ENCODE measurements around the gene FGA. TPM values are rescaled to one million over a fixed set of nuclear protein-coding genes. Genes with fewer than 3 reads are reported as not detected.
"Not testable (repeated sequence)": the region's sequence is repeated elsewhere in the genome, so short reads cannot be mapped to it uniquely, and the experiment has no call there.

The FGA gene
- total and polyA plus RNA-seq, 2 of the 8 experiments (the other 6 are each of a cell fraction or from before 2014, with no cell fraction given) = not detected

GRCh38 chr4:154597281-154597680 lies 6.7 kb upstream of the FGA start:
- WGBS, 2 experiments (ENCODE audit: extremely low coverage in 1 of 2, insufficient coverage in 1 of 2, insufficient read length in 1 of 2, insufficient replicate concordance in 2 of 2, low coverage in 1 of 2, low lambda C conversion rate in 2 of 2, missing lambda C conversion rate in 1 of 2) = 97% methylated on average over 11 of the region's 11 CpGs; no CpG with 5 or more reads in 1 of the 2 experiments
- H3K56ac ChIP-seq (replicated peaks; ENCODE audit: insufficient read length, low read depth, low read length); H4K5ac ChIP-seq (ENCODE audit: insufficient read length, low read depth, low read length); H2BK120ac ChIP-seq (replicated peaks; ENCODE audit: low read depth, low read length); H3K27ac ChIP-seq (ENCODE audit: low read depth, low read length); H3K23me2 ChIP-seq (ENCODE audit: low read depth, low read length); H3K79me2 ChIP-seq (ENCODE audit: control insufficient read depth in 1 of 2, insufficient read depth in 2 of 2, low read length in 2 of 2); H3K4ac ChIP-seq (replicated peaks; ENCODE audit: insufficient read length, low read depth, low read length); FAIRE-seq; H4K20me1 ChIP-seq (replicated peaks in 1 of 2; ENCODE audit: control insufficient read depth in 1 of 2, insufficient read depth in 2 of 2, low read length in 2 of 2); H3K23ac ChIP-seq (ENCODE audit: insufficient read length); POLR2A ChIA-PET (ENCODE audit: partially characterized antibody); H3K14ac ChIP-seq (ENCODE audit: insufficient read length); DNase-seq (ENCODE audit: low read depth in 1 of 2, low spot score in 2 of 2); H3K9me3 ChIP-seq (ENCODE audit: insufficient read depth in 2 of 2, low read depth in 1 of 2, low read length in 1 of 2); H3K36me3 ChIP-seq (ENCODE audit: control insufficient read depth in 2 of 4, insufficient read depth in 4 of 4, low read length in 3 of 4); H2BK20ac ChIP-seq (ENCODE audit: low read length); H2BK12ac ChIP-seq (ENCODE audit: low read depth, low read length); H2BK15ac ChIP-seq (ENCODE audit: low read length); H3K9ac ChIP-seq (replicated peaks in 1 of 4; ENCODE audit: extremely low read depth in 1 of 4, low read depth in 3 of 4, low read length in 3 of 4); H4K8ac ChIP-seq (ENCODE audit: extremely low read depth, insufficient read depth, low read length); H2BK5ac ChIP-seq (ENCODE audit: low read depth, low read length); H3K79me1 ChIP-seq (ENCODE audit: low read depth, low read length); H3K4me2 ChIP-seq (ENCODE audit: insufficient read depth in 1 of 2, low read depth in 2 of 2, low read length in 2 of 2); H2AFZ ChIP-seq (ENCODE audit: low read length); CTCF ChIA-PET (ENCODE audit: partially characterized antibody); H3K27me3 ChIP-seq (replicated peaks in 1 of 4; ENCODE audit: control insufficient read depth in 3 of 4, extremely low read depth in 1 of 4, insufficient read depth in 3 of 4, low read length in 3 of 4); H3K4me3 ChIP-seq (ENCODE audit: extremely low read depth in 1 of 4, insufficient read depth in 2 of 4, low read depth in 3 of 4, low read length in 4 of 4); H2AK5ac ChIP-seq (ENCODE audit: low read depth, low read length); H3K4me1 ChIP-seq (replicated peaks in 1 of 4; ENCODE audit: control insufficient read depth in 3 of 4, insufficient read depth in 4 of 4, low read length in 3 of 4); H4K91ac ChIP-seq (replicated peaks; ENCODE audit: insufficient read length, low read length); H3K18ac ChIP-seq (ENCODE audit: extremely low read depth, low read length): not testable (repeated sequence)

All from H1 (cell line).